ENCODE results near the gene TMEM179B. TPM values are rescaled to one million over a fixed set of nuclear protein-coding genes. Genes with fewer than 3 reads are reported as not detected.
"Not testable (repeated sequence)": the region's sequence is repeated elsewhere in the genome, so short reads cannot be mapped to it uniquely, and the experiment has no call there.

Gene TMEM179B, protein sequence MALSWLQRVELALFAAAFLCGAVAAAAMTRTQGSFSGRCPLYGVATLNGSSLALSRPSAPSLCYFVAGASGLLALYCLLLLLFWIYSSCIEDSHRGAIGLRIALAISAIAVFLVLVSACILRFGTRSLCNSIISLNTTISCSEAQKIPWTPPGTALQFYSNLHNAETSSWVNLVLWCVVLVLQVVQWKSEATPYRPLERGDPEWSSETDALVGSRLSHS
- total RNA-seq (10 to 100 TPM; 34.7 to 37.4 TPM), total RNA-seq (7.5 to 42.7 (median 25.8) reads per million in 172 experiments)
- polyA plus RNA-seq (2013, experiment 1 of 2): 39.7 TPM
- 38.5 TPM for polyA plus RNA-seq (2013, experiment 2 of 2)

DNA sequence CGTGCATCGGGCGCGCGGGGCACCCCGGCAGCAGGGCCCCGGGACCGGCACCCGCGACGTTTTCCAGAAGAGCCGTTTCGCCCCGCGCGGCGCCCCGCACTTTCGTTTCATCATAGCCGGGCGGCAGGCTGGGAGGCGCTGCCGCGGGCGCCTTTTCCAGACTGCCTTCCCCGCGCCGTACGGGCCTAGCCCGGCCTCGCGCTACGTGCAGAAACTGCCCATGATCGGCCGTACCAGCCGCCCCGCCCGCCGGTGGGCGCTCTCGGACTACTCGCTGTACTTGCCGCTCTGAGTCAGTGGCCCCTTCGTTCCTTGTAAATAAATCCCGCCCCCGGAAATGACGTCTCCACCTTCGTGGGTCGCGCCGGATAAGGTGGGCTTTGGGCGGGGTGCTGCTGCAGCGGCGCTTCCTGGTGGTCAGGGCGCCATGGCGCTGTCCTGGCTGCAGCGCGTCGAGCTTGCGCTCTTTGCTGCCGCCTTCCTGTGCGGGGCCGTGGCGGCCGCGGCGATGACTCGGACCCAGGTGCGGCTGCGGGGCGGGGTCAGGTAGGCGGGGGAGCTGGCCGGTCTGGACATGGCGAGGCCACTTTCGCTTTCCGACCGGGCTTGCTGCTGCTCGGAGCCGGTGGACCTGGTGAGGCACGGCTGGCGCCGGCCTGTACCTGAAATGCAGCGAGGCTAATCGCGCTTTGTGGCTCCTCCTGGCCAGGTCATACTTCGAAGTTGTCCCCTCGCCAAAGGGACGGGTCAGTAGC lies at the start of gene TMEM179B:
Gene TMEM179B (plus strand): TSS at position 398 of the 755 bp plus-strand sequence. CDS start 30 bp downstream, at position 428.
- H3K4me3 Mint-ChIP-seq: peak within 1 kb of the TSS; percentile 98
- ATAC-seq (ENCODE audit: poor library complexity) (peak; percentile 61), DNase-seq (peak; percentile 90 to 99 (median 97))
- no peaks in the 10 kb centered on the region for H3K9me3 Mint-ChIP-seq
- Histone ChIP-seq H3K27me3 (ENCODE audit: control insufficient read depth in 1 of 2, insufficient read depth in 2 of 2, low read length in 2 of 2) (no peaks in the 10 kb centered on the region), H3K4me1 (ENCODE audit: insufficient read depth, low read length) (peaks cover 53% of the 10 kb centered on the region), H3K27ac (ENCODE audit: low read depth in 1 of 2, low read length in 2 of 2) (peak within 1 kb of the TSS; percentile 80 to 92), H3K36me3 (ENCODE audit: insufficient read depth, low read length) (peaks cover 30% of the 10 kb centered on the region), H3K9me3 (ENCODE audit: control insufficient read depth in 1 of 2, insufficient read depth in 1 of 2, low read length in 2 of 2) (no peaks in the 10 kb centered on the region), H3K4me3 (ENCODE audit: low read length) (peak within 1 kb of the TSS; percentile 77)
- CTCF ChIA-PET: interaction anchor here (0.6 to 3.5 kb wide), 40 partner anchors 7 to 1912 kb away, joined by 3 to 81 read pairs (median 6); partner anchors contain the start of genes B3GAT3, C11orf98, CSKMT and EEF1G
- no peaks in the 10 kb centered on the region for H3K27me3 Mint-ChIP-seq
- H3K4me1 Mint-ChIP-seq (ENCODE audit: low read depth): peaks cover 55% of the 10 kb centered on the region
- peak within 1 kb of the TSS; percentile 98 for H3K27ac Mint-ChIP-seq
- POLR2A ChIA-PET: interaction anchor here (0.6 to 8.8 kb wide), 33 partner anchors 9 to 230 kb away, joined by 3 to 273 read pairs (median 12); partner anchors contain the start of genes BSCL2, C11orf98, CSKMT and GNG3
- H3K36me3 Mint-ChIP-seq (ENCODE audit: low read depth): peaks cover 65% of the 10 kb centered on the region
- intact Hi-C loops (cut with DNase I, micrococcal nuclease): loop anchor here (1.0 to 5.0 kb wide), 9 partner anchors 16 to 195 kb away; partner anchors contain the start of genes NXF1 (in 1 of the 2), TAF6L (in 1 of the 2), TUT1 (in 1 of the 2) and WDR74 (in 1 of the 2)
- TF ChIP-seq CTCF (IDR thresholded peaks at IDR 0.05): no peak

GRCh38 chr11:62747475-62748160 lies 39.6 kb upstream of the TMEM179B start:
- no peaks in the 10 kb centered on the region for H3K9me3 Mint-ChIP-seq
- Histone ChIP-seq H3K36me3 (ENCODE audit: insufficient read depth, low read length) (peaks cover 20% of the 10 kb centered on the region), H3K4me3 (ENCODE audit: low read length) (no peak overlapping the region), H3K4me1 (ENCODE audit: insufficient read depth, low read length) (peaks cover 23% of the 10 kb centered on the region), H3K27ac (ENCODE audit: low read depth in 1 of 2, low read length in 2 of 2) (no peak overlapping the region), H3K9me3 (ENCODE audit: control insufficient read depth in 1 of 2, insufficient read depth in 1 of 2, low read length in 2 of 2) (no peaks in the 10 kb centered on the region), H3K27me3 (ENCODE audit: control insufficient read depth in 1 of 2, insufficient read depth in 2 of 2, low read length in 2 of 2) (no peaks in the 10 kb centered on the region)
- CTCF ChIA-PET: interaction anchor here (0.9 kb wide), 1 partner anchor 14 kb away, joined by 3 read pairs; no protein-coding TSS in a partner anchor
- no peak overlapping the region for H3K27ac Mint-ChIP-seq
- no peak for DNase-seq
- no peaks in the 10 kb centered on the region for H3K27me3 Mint-ChIP-seq
- ATAC-seq (ENCODE audit: poor library complexity): no peak
- POLR2A ChIA-PET: interaction anchor here (3.6 kb wide), 1 partner anchor 20 kb away, joined by 16 read pairs; the partner anchor contains the start of genes HNRNPUL2 and TTC9C
- peaks cover 19% of the 10 kb centered on the region for H3K4me1 Mint-ChIP-seq (ENCODE audit: low read depth)
- intact Hi-C loops (cut with DNase I, micrococcal nuclease): no loop called here
- TF ChIP-seq CTCF (IDR thresholded peaks at IDR 0.05): no peak
- peaks cover 13% of the 10 kb centered on the region for H3K36me3 Mint-ChIP-seq (ENCODE audit: low read depth)
- H3K4me3 Mint-ChIP-seq: no peak overlapping the region

GRCh38 chr11:62749931-62750330 lies 37.3 kb upstream of the TMEM179B start:
- CTCF ChIA-PET: interaction anchor here (0.6 kb wide), 1 partner anchor 38 kb away, joined by 3 read pairs; no protein-coding TSS in a partner anchor
- not testable (repeated sequence) for DNase-seq; H3K27me3 Mint-ChIP-seq; H3K9me3 Mint-ChIP-seq; H3K9me3 ChIP-seq (ENCODE audit: control insufficient read depth in 1 of 2, insufficient read depth in 1 of 2, low read length in 2 of 2); ATAC-seq (ENCODE audit: poor library complexity); H3K27ac ChIP-seq (ENCODE audit: low read depth in 1 of 2, low read length in 2 of 2); H3K27me3 ChIP-seq (ENCODE audit: control insufficient read depth in 1 of 2, insufficient read depth in 2 of 2, low read length in 2 of 2); H3K4me3 ChIP-seq (ENCODE audit: low read length); H3K27ac Mint-ChIP-seq; H3K4me3 Mint-ChIP-seq
- peaks cover 22% of the 10 kb centered on the region for H3K36me3 Mint-ChIP-seq (ENCODE audit: low read depth)
- H3K4me1 Mint-ChIP-seq (ENCODE audit: low read depth): peaks cover 37% of the 10 kb centered on the region
- POLR2A ChIA-PET: interaction anchor here (1.0 to 5.6 kb wide), 5 partner anchors 12 to 82 kb away, joined by 3 to 32 read pairs (median 4); partner anchors contain the start of genes HNRNPUL2, POLR2G, STX5 and TTC9C
- intact Hi-C loops (cut with DNase I, micrococcal nuclease): loop anchor here in 1 of 2 experiments (5.0 kb wide), 2 partner anchors 37 to 92 kb away; partner anchors contain the start of gene TMEM179B
- H3K4me1 ChIP-seq (ENCODE audit: insufficient read depth, low read length): peaks cover 41% of the 10 kb centered on the region
- H3K36me3 ChIP-seq (ENCODE audit: insufficient read depth, low read length): peaks cover 25% of the 10 kb centered on the region

Data from CD4-positive, alpha-beta T cell (primary cell).